Amygdala (tissue), 56 donors: ENCODE data around the gene ATP6V0E2.
A peak's percentile ranks its signal among the peaks of the same experiment; 100 is the strongest.
"Not testable (repeated sequence)": the region's sequence is repeated elsewhere in the genome, so short reads cannot be mapped to it uniquely, and the experiment has no call there.

ENCODE experiments used
- DNase-seq, 56 donors: peaks; one replicate each; lab custom pipeline; 2025; lab: John Stamatoyannopoulos, UW

The ATP6V0E2 gene

DNA sequence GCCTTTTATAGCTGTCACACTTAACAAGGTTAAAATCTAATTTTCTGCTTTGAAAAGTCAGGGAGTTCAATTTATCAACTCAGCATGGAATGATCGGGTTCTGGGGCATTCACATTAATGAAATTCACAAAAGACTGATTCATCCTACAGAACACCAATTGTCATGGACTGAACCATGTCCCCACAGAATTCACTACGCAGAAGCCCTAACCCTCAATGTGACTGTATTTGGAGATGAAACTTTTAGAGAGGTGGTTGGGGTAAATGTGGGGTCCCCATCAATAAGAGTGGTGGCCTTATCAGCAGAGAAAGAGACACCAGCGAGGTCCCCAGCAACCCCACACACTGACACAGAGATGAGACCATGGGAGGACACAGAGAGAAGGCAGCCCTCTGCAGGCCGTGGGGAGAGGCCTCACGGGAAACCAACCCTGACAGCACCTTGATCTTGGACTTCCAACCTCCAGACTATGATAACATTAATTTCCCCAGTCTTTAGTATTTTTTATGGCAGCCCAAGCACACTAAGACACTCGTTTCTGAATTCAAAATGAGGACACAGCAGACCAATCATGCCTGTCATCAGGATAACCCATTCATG, 34.1 kb downstream of the ATP6V0E2 start:
- DNase-seq: peak in 2 of 56 donors; percentile 30 to 31

DNA sequence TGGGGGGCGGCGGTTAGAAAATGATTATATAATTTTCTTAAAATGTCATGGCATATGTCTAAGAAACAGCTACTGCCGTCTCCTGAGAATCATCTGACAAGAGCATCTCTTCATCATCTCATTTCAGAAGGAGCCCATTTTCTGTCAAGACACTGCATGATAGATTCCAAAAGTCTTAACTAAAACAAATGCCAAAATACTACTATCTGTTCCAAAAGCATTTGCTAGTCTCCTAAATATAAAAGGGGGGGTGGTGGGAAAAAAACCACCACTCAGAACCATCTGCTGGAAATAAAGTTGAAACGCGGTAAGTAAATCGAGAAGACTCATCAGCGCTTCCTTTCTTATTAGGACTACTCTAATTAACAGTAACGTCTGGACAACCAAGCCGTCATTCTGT, 36.5 kb downstream of the ATP6V0E2 start:
- DNase-seq: not testable (repeated sequence)

DNA sequence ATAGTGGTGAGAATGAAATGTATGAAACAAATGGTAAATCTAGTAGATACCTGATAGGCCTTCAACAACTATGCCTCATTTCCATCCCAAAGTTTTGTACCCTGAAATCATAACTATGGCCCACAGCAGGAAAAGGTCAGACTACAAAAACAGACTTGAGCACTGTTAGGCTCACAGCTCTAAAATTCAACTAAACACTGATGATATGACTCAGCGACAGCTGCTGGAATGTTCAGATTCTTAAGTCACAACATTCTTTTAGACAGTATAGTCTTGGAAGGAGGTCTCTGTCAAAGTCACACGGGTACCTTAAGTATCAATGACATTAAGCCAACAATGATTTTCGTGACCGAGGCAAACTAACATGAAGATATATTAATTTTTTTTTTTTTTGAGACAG, 38.4 kb downstream of the ATP6V0E2 start:
- DNase-seq: not testable (repeated sequence)

DNA sequence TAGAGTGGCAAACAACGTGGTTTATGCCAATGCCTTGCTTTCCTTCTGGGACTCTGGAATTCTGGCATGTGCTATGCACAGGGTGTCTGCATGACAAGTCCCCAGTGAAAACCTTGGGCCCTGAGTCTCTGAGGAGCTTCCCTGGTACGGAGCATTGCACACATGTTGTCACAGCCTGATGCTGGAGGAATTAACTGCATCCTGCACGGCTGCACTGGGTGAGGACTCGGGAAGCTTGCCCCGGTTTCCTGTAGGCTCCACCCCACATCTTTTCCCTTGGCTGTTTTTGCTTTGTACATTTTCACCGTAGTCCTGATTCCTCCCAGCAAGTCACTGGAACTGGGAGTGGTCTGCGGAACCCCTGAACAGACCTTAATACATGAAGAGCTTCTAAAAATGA, 52.6 kb downstream of the ATP6V0E2 start:
- not testable (repeated sequence) for DNase-seq
